Measurements from ENCODE around the gene INF2. TPM values are rescaled to one million over a fixed set of nuclear protein-coding genes. Genes with fewer than 3 reads are reported as not detected.

Gene INF2
- total RNA-seq, 1 experiment from 2014 or later = 70.8 TPM

DNA sequence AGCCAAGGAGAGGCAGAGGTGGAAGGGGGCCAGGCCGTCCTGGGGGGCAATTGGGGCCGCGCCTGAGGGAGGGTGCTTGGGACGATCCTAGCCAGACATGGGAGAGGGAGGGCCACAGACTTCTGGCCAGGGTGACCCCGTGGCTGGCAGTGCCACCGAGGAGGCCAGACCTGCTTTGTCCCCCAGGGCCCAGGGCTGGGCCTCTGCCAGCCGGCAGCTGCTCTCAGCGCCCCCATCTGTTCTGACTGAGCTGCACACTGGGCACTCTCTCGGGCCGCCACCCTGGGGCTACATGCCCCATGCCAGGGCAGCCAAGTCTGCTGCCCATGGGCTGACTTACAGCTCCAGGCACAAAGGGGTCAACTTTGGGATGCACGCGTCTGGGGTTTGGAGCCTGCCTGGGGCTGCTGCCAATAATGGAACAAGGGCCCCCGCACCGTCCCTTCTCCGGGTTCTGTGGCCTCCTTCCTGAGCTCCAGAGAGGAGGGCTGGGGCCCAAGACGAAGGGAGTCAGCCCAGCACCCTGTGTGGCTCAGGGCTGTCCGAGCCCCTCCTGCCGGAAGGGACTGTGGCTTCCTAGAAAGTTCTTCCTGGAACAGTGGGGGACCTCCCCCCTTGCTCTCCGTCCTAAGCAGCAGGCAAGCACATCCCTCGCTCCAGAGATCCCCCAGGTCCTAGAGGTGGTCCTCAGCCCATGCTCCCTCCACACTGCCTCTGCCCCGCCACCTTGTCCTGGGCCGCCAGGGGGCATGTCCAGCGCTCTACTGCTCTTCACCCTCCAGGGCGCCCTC lies 35.8 kb downstream of the INF2 start:
- Histone ChIP-seq H3K36me3 (ENCODE audit: control insufficient read depth, insufficient read depth, low read length) (no peaks in the 10 kb centered on the region), H3K27me3 (replicated peaks; ENCODE audit: control insufficient read depth, insufficient read depth, low read length) (no peaks in the 10 kb centered on the region), H3K4me3 (ENCODE audit: low read depth, low read length) (peak overlapping the region; percentile 75), H3K9me3 (no peaks in the 10 kb centered on the region), H3K4me1 (peaks cover 12% of the 10 kb centered on the region)
- H3K27ac Mint-ChIP-seq (ENCODE audit: unreplicated experiment) = no peak overlapping the region
- peaks cover 7% of the 10 kb centered on the region for H3K27me3 Mint-ChIP-seq (ENCODE audit: insufficient read depth, unreplicated experiment)
- POLR2A ChIA-PET = no interaction called here
- no peaks in the 10 kb centered on the region for H3K4me1 Mint-ChIP-seq (ENCODE audit: low read depth, unreplicated experiment)
- peaks cover 7% of the 10 kb centered on the region for H3K36me3 Mint-ChIP-seq (ENCODE audit: insufficient read depth, unreplicated experiment)
- no peak for DNase-seq
- H3K9me3 Mint-ChIP-seq (ENCODE audit: unreplicated experiment) = no peaks in the 10 kb centered on the region
- CTCF ChIA-PET = interaction anchor here (0.8 to 0.9 kb wide), 2 partner anchors 24 to 103 kb away, joined by 3 read pairs; no protein-coding TSS in a partner anchor
- intact Hi-C loops (cut with micrococcal nuclease; ENCODE audit: unreplicated experiment) = no loop called here
- H3K4me3 Mint-ChIP-seq (ENCODE audit: unreplicated experiment) = peak overlapping the region; percentile 54
- BruUV-seq (replicated peaks) = no TSS peak
- TF ChIP-seq, protein P1, sequence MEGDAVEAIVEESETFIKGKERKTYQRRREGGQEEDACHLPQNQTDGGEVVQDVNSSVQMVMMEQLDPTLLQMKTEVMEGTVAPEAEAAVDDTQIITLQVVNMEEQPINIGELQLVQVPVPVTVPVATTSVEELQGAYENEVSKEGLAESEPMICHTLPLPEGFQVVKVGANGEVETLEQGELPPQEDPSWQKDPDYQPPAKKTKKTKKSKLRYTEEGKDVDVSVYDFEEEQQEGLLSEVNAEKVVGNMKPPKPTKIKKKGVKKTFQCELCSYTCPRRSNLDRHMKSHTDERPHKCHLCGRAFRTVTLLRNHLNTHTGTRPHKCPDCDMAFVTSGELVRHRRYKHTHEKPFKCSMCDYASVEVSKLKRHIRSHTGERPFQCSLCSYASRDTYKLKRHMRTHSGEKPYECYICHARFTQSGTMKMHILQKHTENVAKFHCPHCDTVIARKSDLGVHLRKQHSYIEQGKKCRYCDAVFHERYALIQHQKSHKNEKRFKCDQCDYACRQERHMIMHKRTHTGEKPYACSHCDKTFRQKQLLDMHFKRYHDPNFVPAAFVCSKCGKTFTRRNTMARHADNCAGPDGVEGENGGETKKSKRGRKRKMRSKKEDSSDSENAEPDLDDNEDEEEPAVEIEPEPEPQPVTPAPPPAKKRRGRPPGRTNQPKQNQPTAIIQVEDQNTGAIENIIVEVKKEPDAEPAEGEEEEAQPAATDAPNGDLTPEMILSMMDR (IDR thresholded peaks at IDR 0.05; ENCODE audit: insufficient read depth in 1 of 2, low read depth in 1 of 2, low read length in 1 of 2, severe bottlenecking in 1 of 2, unreplicated experiment in 1 of 2) = no peak

DNA sequence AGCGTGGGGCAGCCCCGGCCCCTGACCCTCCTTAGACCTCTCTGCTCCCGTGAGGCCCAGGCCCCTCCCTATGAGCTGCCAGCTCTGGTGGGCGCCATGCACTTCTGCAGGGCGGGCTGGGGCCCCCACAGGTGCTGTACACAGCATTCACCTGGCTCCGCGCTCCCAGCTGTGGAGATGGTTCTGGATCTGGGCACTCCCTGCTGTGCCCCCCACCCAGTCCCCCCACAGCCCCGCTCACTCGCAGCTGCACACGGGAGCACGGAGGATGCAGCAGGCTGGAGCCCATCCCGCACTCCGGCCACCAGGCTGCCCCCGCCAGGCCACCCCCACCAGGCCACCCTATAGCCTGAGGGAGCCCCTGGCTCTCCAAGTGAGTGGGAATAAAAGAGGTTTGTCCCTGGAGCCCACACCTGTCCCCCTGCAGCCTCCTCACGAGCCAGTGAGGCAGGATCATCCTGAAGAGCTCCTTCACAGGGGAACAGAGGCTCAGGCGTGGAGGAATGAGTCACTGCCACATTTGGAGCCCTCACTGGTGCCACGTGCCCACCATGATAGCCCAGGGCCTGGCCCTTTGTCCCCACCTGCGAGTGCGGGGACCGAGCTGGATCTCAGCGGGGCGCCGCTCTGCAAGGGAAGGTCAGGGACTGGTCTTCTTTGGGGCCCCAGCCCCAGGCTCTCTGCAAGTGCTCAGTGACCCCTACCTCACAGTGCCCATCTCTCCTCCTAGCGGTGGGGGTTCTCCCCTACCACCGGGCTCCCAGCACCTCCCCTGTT lies 36.5 kb downstream of the INF2 start:
- H3K9me3 Mint-ChIP-seq (ENCODE audit: unreplicated experiment) = no peaks in the 10 kb centered on the region
- POLR2A ChIA-PET = no interaction called here
- peaks cover 11% of the 10 kb centered on the region for H3K36me3 Mint-ChIP-seq (ENCODE audit: insufficient read depth, unreplicated experiment)
- no peak overlapping the region for H3K27ac Mint-ChIP-seq (ENCODE audit: unreplicated experiment)
- no TSS peak for BruUV-seq (replicated peaks)
- H3K4me1 ChIP-seq = peaks cover 12% of the 10 kb centered on the region
- H3K9me3 ChIP-seq = no peaks in the 10 kb centered on the region
- H3K27me3 ChIP-seq (replicated peaks; ENCODE audit: control insufficient read depth, insufficient read depth, low read length) = no peaks in the 10 kb centered on the region
- no peak overlapping the region for H3K4me3 ChIP-seq (ENCODE audit: low read depth, low read length)
- peaks cover 7% of the 10 kb centered on the region for H3K27me3 Mint-ChIP-seq (ENCODE audit: insufficient read depth, unreplicated experiment)
- no peaks in the 10 kb centered on the region for H3K4me1 Mint-ChIP-seq (ENCODE audit: low read depth, unreplicated experiment)
- DNase-seq = no peak
- CTCF ChIA-PET = interaction anchor here (0.8 to 0.9 kb wide), 2 partner anchors 23 to 102 kb away, joined by 3 read pairs; no protein-coding TSS in a partner anchor
- H3K4me3 Mint-ChIP-seq (ENCODE audit: unreplicated experiment) = peak overlapping the region; percentile 54
- no peaks in the 10 kb centered on the region for H3K36me3 ChIP-seq (ENCODE audit: control insufficient read depth, insufficient read depth, low read length)
- TF ChIP-seq, protein P1 (IDR thresholded peaks at IDR 0.05; ENCODE audit: insufficient read depth in 1 of 2, low read depth in 1 of 2, low read length in 1 of 2, severe bottlenecking in 1 of 2, unreplicated experiment in 1 of 2) = no peak
- intact Hi-C loops (cut with micrococcal nuclease; ENCODE audit: unreplicated experiment) = no loop called here

DNA sequence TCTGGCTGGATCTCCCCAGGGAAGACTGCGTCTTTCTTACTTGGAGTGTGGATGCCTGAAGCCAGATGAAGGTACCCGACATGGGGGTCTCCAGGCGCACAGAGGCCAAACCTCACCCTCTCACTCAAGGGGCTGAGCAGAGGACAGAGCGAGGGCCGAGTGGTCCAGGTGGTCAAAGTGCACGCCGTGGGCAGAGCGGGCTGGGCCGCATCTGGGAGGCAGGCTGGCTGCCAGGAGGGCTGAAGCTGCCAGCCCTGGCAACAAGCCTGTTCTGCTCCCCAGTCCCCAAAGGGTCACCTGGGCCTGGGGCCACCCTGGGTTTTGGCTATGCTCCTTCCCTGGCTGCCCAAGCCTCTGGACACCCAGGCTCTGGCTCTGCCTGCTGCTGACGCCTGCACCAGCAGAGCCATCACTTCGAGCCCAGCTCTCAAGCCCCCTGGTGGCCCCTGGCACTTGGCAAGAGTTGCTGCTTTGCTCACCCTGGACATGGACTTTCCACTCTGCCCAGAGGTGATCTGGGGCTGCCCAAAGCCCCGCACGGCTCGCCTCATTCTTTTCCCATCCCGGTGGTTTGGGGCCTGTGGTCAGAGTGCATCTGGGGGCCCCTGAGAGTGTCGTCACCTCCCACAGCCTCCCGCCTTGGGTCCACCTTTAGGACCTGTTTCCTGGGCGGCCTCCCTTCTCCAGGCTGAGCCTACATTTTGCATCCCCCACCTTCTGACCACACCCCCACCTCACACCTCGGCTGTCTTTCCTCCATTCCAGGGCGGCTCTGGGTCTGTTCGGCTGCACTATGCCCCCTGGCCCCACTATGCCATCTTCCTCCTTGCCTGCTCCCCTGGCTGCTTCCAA lies 37.4 kb downstream of the INF2 start:
- TF ChIP-seq, protein P1 (IDR thresholded peaks at IDR 0.05; ENCODE audit: insufficient read depth in 1 of 2, low read depth in 1 of 2, low read length in 1 of 2, severe bottlenecking in 1 of 2, unreplicated experiment in 1 of 2) = peak; percentile 13 to 16
- H3K4me1 ChIP-seq = peaks cover 12% of the 10 kb centered on the region
- H3K4me3 Mint-ChIP-seq (ENCODE audit: unreplicated experiment) = no peak overlapping the region
- intact Hi-C loops (cut with micrococcal nuclease; ENCODE audit: unreplicated experiment) = no loop called here
- peak in 1 of 2 experiments; percentile 43 for DNase-seq
- CTCF ChIA-PET = no interaction called here
- BruUV-seq (replicated peaks) = no TSS peak
- no peak overlapping the region for H3K4me3 ChIP-seq (ENCODE audit: low read depth, low read length)
- POLR2A ChIA-PET = no interaction called here
- no peaks in the 10 kb centered on the region for H3K27me3 ChIP-seq (replicated peaks; ENCODE audit: control insufficient read depth, insufficient read depth, low read length)
- H3K27me3 Mint-ChIP-seq (ENCODE audit: insufficient read depth, unreplicated experiment) = peaks cover 7% of the 10 kb centered on the region
- peaks cover 11% of the 10 kb centered on the region for H3K36me3 Mint-ChIP-seq (ENCODE audit: insufficient read depth, unreplicated experiment)
- H3K36me3 ChIP-seq (ENCODE audit: control insufficient read depth, insufficient read depth, low read length) = no peaks in the 10 kb centered on the region
- H3K9me3 Mint-ChIP-seq (ENCODE audit: unreplicated experiment) = no peaks in the 10 kb centered on the region
- H3K9me3 ChIP-seq = no peaks in the 10 kb centered on the region
- H3K4me1 Mint-ChIP-seq (ENCODE audit: low read depth, unreplicated experiment) = no peaks in the 10 kb centered on the region
- no peak overlapping the region for H3K27ac Mint-ChIP-seq (ENCODE audit: unreplicated experiment)
